HCT116 (cell line): ENCODE data around the gene FAM83F.

ENCODE experiments used
- CTCF ChIP-seq, 3 experiments: fragments of 200-600 bp in 1 of 3; sonication (generic) in 1 of 3; IDR thresholded peaks in 2 of 3; conservative IDR thresholded peaks in 1 of 3; 2 replicates each; pipeline ENCODE4 v1.5.1; 2012 to 2017; ENCODE audit warnings: low read depth in 2 of 3, low read length in 2 of 3, antibody characterized with exemption in 1 of 3, borderline replicate concordance in 1 of 3, control low read depth in 1 of 3, mild to moderate bottlenecking in 1 of 3, mixed read lengths in 1 of 3, mixed run types in 1 of 3, moderate library complexity in 1 of 3; ENCODE audit not compliant: insufficient read depth in 1 of 3
- POLR2A ChIP-seq: IDR thresholded peaks from 2 replicates; pipeline ENCODE4 v1.7.0; 2011; ENCODE audit warnings: borderline replicate concordance; ENCODE audit not compliant: insufficient read depth, insufficient read length; ENCODE audit errors: extremely low read depth
- TF ChIP-seq, protein P1 (sequence below): IDR thresholded peaks from 2 replicates; pipeline ENCODE4 v1.6.1; 2012; ENCODE audit warnings: low read depth

DNA sequence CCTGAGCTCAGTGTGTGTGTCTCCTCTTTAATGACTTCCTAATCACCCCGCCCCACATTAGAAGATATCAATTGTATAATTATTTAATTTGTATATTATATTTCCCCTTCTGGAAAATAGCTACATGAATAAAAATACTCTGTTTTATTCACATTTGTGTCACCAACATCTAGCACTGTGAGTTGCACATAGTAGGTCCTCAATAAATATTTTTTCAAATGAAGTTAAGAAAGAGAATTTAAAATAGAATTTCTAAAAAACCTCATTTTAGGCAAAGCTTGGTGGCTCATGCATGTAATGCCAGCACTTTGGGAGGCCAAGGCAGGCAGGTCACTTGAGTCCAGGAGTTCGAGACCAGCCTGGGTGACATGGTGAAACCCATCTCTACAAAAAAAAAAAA, 59.7 kb downstream of the FAM83F start:
- TF ChIP-seq, protein P1, sequence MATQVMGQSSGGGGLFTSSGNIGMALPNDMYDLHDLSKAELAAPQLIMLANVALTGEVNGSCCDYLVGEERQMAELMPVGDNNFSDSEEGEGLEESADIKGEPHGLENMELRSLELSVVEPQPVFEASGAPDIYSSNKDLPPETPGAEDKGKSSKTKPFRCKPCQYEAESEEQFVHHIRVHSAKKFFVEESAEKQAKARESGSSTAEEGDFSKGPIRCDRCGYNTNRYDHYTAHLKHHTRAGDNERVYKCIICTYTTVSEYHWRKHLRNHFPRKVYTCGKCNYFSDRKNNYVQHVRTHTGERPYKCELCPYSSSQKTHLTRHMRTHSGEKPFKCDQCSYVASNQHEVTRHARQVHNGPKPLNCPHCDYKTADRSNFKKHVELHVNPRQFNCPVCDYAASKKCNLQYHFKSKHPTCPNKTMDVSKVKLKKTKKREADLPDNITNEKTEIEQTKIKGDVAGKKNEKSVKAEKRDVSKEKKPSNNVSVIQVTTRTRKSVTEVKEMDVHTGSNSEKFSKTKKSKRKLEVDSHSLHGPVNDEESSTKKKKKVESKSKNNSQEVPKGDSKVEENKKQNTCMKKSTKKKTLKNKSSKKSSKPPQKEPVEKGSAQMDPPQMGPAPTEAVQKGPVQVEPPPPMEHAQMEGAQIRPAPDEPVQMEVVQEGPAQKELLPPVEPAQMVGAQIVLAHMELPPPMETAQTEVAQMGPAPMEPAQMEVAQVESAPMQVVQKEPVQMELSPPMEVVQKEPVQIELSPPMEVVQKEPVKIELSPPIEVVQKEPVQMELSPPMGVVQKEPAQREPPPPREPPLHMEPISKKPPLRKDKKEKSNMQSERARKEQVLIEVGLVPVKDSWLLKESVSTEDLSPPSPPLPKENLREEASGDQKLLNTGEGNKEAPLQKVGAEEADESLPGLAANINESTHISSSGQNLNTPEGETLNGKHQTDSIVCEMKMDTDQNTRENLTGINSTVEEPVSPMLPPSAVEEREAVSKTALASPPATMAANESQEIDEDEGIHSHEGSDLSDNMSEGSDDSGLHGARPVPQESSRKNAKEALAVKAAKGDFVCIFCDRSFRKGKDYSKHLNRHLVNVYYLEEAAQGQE: no peak
- TF ChIP-seq POLR2A (no peak), CTCF (IDR thresholded peaks at IDR 0.05 in 2 of 3, conservative IDR thresholded peaks at IDR 0.05 in 1 of 3; ENCODE audit: borderline replicate concordance in 1 of 3, insufficient read depth in 1 of 3, low read depth in 2 of 3, low read length in 2 of 3) (no peak)
